IPS-15b (cell line): ENCODE data around the gene BRINP2.

Experiments
- H3K27me3 ChIP-seq: one replicate; pipeline ENCODE4 v1.6.1; 2013; ENCODE audit warnings: low read length; ENCODE audit not compliant: control insufficient read depth, insufficient read depth
- H3K36me3 ChIP-seq: one replicate; pipeline ENCODE4 v1.6.1; 2013; ENCODE audit warnings: low read length; ENCODE audit not compliant: control insufficient read depth, insufficient read depth
- H3K4me1 ChIP-seq: one replicate; pipeline ENCODE4 v1.6.1; 2013; ENCODE audit warnings: mild to moderate bottlenecking, low read length; ENCODE audit not compliant: control insufficient read depth, insufficient read depth
- H3K4me3 ChIP-seq: one replicate; pipeline ENCODE4 v1.5.1; 2013; ENCODE audit warnings: low read depth, low read length
- H3K9ac ChIP-seq: one replicate; pipeline ENCODE4 v1.6.1; 2013; ENCODE audit warnings: low read depth, mild to moderate bottlenecking, low read length
- H3K9me3 ChIP-seq: one replicate; pipeline ENCODE4 v1.6.1; 2013; ENCODE audit warnings: mild to moderate bottlenecking, low read length; ENCODE audit not compliant: control insufficient read depth, insufficient read depth

The BRINP2 gene, protein sequence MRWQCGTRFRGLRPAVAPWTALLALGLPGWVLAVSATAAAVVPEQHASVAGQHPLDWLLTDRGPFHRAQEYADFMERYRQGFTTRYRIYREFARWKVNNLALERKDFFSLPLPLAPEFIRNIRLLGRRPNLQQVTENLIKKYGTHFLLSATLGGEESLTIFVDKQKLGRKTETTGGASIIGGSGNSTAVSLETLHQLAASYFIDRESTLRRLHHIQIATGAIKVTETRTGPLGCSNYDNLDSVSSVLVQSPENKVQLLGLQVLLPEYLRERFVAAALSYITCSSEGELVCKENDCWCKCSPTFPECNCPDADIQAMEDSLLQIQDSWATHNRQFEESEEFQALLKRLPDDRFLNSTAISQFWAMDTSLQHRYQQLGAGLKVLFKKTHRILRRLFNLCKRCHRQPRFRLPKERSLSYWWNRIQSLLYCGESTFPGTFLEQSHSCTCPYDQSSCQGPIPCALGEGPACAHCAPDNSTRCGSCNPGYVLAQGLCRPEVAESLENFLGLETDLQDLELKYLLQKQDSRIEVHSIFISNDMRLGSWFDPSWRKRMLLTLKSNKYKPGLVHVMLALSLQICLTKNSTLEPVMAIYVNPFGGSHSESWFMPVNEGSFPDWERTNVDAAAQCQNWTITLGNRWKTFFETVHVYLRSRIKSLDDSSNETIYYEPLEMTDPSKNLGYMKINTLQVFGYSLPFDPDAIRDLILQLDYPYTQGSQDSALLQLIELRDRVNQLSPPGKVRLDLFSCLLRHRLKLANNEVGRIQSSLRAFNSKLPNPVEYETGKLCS

DNA sequence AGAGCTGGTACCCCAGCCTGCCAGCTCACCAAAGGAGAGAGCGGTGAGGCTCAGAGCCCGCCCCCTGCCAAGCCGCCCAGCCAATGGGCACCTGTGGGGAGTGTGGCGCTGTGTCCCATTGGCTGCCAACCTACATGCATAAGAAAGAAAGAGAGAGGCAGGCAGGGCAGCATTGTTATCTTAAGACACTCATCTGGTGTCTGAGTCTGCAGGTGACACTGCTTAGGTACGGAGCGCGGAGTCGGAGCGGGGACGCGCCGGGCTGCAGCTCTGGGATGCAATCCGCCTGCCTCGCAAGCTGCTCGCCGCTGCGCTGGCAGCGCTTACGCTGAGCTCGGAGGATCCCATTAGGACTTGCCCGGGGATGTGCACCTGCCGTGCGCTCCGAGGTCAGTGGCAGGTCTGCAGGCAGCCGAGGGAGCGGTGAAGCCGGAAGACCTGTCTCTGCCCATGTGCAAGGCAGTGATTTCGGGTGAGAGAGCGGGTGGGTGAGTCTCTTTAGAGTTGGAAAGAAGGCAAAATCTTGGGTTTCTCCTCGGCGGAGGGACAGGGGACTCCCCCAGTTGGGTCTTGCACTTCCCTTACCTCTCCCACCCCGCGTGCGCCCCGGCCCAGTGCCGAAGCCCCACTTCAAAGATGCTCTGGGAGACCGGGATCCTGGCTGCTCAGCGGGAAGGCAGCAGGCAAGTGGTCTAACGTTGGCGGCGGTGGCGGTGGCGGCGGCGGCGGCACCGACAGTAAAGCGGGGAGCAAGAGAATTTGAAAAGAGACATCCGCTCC, at the start of gene BRINP2:
Gene BRINP2 (plus strand): TSS at position 203 of the 780 bp plus-strand sequence. CDS start 58,919 bp downstream, outside the sequence.
- Histone ChIP-seq H3K27me3 (peaks cover 97% of the 10 kb centered on the region), H3K4me3 (peak within 1 kb of the TSS; percentile 82), H3K9ac (no peak within 1 kb of the TSS), H3K36me3 (no peaks in the 10 kb centered on the region), H3K9me3 (no peaks in the 10 kb centered on the region), H3K4me1 (no peaks in the 10 kb centered on the region)

DNA sequence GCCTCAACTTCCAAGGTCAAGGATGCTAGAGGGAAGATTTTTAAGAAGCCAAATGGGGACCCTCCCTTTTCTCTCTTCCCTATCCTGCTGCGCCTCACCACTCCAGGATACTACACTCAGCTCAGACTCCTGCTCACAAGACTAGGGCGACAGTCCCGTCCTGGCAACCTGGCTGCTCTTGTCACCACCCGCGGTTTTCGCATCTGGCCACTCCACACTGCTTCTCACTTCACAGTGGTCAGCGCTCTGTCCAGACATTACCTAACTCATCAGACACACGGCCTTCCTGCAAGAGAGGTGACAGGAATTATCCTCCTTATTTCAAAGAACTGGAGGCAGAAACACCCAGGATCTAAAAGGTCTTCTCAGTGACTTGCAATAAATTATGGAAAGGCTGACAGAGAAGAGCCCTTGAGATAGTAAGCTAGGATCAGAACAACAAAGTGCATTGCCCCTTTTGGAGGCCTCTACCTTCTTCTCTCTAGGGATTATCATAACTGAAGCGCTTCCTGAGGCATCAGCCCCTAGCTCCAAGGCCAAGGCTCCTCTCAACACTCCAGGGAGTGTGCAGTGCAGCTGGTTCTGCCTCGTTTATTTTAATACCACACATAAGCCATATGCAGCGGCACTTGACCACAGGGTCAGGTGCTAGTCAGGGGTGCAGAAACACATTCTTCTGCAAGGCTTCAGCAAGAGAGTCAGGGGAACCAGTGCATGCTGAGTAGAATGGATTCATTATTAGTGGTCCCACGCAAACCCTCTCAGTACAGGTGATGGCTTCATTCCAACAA, 48.1 kb upstream of the BRINP2 start:
- H3K9ac ChIP-seq = no peak overlapping the region
- no peaks in the 10 kb centered on the region for H3K9me3 ChIP-seq
- H3K4me1 ChIP-seq = no peaks in the 10 kb centered on the region
- H3K27me3 ChIP-seq = no peaks in the 10 kb centered on the region
- no peaks in the 10 kb centered on the region for H3K36me3 ChIP-seq
- H3K4me3 ChIP-seq = no peak overlapping the region

DNA sequence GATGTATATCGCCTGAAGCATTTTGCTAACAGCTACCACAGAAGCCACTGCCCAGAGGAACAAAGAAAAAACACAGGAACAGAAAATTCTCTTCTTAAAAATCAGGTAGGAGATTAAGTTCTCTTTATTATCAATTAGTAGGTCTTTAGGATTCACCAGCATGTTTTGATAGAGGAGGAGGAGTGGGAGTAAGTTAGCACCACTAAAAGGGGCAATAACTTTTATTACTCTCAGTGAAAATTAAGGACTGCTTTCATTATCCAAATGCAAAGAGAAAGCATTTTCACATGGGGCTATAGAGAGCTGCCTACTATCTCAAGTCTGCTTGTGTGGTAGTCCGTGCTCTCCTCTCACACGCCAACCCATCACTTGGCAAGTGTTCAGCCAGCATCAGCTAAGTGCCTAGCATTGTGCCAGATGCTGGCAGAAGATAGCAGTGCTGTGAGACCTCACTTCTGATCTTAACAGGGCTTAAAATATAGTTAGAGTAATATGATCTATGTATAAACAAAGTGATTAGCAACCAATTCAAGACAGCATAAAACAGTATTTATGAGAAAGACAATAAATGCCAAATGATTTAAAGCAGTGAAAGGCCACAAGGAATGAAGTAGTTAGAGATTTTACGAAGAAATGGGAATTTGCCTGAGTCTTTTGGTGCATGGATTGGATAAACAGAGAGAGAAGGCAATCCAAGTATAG, 46.0 kb upstream of the BRINP2 start:
- Histone ChIP-seq H3K36me3 (no peaks in the 10 kb centered on the region), H3K4me1 (no peaks in the 10 kb centered on the region), H3K9me3 (no peaks in the 10 kb centered on the region), H3K9ac (no peak overlapping the region), H3K4me3 (no peak overlapping the region), H3K27me3 (no peaks in the 10 kb centered on the region)

DNA sequence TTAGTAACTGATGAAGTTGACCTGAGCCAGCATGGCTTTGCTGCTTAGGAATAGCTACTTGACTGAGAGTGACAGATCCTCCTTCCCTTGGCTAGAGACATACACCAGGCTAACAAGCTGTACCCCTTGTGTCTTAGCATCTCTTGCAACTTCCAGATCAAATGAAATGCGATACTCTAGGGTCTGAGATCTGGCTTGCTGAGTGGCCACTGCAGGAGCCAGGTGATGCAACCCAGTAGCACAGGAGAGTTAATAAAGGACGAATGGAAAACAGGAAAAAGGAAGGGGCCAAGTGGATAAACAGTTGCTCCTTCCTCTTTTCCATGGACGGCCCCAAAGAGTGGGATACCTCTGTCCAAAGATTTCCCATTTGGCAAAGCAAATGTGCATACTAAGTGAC, 44.5 kb upstream of the BRINP2 start:
- no peaks in the 10 kb centered on the region for H3K9me3 ChIP-seq
- no peak overlapping the region for H3K9ac ChIP-seq
- no peak overlapping the region for H3K4me3 ChIP-seq
- no peaks in the 10 kb centered on the region for H3K36me3 ChIP-seq
- no peaks in the 10 kb centered on the region for H3K27me3 ChIP-seq
- H3K4me1 ChIP-seq = no peaks in the 10 kb centered on the region

DNA sequence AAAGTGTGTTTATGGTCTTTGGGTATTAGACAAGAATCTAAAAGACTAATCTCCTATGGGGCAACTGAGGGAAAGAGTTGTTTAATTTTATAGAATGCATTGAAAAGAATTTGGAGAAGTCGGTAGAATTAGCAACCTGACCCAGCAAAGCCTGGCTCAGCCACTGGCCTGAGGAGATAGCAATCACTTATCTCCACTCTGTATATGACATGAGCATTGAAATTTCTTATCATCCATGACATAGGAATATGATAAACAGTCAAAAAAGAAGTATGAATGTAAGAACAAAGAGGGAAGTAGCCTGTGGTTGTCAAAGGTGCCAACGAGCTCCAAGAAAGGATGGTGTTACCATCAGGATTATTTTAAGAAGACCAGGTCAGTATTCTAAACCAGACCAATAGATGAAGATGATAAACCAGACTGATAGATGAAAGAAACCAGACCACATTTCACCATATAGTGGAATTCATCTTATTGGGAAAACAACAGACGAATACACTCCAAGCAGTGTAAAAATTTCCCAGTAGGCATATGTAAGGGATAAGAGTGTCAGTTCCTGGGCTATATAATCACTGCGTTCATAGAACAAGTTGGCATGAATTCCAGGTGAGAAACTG, 42.0 kb upstream of the BRINP2 start:
- Histone ChIP-seq H3K4me3 (no peak overlapping the region), H3K27me3 (no peaks in the 10 kb centered on the region), H3K36me3 (no peaks in the 10 kb centered on the region), H3K4me1 (peaks cover 4% of the 10 kb centered on the region), H3K9me3 (no peaks in the 10 kb centered on the region), H3K9ac (no peak overlapping the region)

DNA sequence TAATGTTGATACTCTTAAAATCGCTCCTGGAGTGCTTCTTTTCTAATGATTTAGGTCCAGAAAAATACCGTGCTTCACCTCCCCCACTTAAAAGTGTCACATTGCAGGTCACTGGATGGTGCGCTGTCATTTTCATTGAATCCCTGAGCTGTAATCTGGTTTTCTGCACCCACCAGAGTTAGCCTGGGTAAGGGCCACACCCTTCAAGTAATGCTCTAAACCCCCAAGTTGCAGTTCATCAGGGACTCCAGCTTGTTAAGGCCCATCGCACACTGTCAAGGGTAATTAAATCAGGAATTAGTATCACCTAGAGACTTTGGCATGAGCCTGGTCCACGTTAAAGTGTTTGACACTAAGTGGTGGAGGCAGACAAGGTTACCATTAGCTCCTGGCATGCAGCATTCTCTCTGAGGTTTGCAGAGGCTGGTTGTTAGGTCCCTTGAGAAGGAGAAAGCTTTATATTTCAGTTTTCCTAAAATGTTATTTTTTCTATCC, 40.3 kb upstream of the BRINP2 start:
- no peak overlapping the region for H3K4me3 ChIP-seq
- H3K36me3 ChIP-seq = no peaks in the 10 kb centered on the region
- no peaks in the 10 kb centered on the region for H3K27me3 ChIP-seq
- peaks cover 4% of the 10 kb centered on the region for H3K4me1 ChIP-seq
- no peak overlapping the region for H3K9ac ChIP-seq
- H3K9me3 ChIP-seq = no peaks in the 10 kb centered on the region

DNA sequence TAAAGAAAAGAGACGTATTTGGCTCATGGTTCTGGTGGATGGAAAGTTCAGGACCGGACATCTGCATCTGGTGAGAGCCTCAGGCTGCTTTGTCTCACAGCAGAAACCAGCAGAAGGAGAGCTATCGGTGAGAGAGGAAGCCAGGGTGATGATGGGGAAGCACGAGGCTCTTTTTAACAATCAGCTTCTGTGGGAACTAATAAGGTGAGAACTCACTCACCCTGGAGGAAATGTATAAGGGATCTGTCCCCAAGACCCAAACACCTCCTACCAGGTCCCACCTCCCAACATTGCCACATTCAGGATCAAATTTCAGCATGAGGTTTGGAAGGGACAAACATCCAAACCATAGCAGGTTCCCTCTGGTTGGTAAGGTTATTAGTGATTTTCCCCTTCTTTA, 39.0 kb upstream of the BRINP2 start:
- no peaks in the 10 kb centered on the region for H3K9me3 ChIP-seq
- H3K4me3 ChIP-seq = no peak overlapping the region
- H3K27me3 ChIP-seq = no peaks in the 10 kb centered on the region
- no peak overlapping the region for H3K9ac ChIP-seq
- peaks cover 4% of the 10 kb centered on the region for H3K4me1 ChIP-seq
- H3K36me3 ChIP-seq = no peaks in the 10 kb centered on the region

DNA sequence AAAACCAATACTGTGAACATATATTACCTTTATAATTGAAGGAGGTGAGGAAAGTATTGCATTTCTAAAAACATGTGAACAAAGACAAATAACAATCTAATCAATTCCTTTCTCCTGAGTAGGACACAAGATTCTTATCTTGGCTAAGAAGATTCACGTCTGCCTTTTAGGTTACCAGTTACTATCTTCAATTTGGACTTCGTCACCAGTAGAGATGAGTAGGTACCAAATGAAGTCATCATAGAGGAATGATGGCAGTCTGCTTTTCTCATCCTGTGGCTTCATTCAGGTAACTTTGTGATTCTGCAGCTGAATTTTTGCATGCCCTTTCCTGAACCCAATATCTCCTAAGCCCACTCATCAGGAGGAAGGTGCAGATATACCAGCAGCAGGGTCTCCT, 38.6 kb upstream of the BRINP2 start:
- no peaks in the 10 kb centered on the region for H3K36me3 ChIP-seq
- no peaks in the 10 kb centered on the region for H3K27me3 ChIP-seq
- H3K9ac ChIP-seq = no peak overlapping the region
- H3K9me3 ChIP-seq = no peaks in the 10 kb centered on the region
- peaks cover 4% of the 10 kb centered on the region for H3K4me1 ChIP-seq
- H3K4me3 ChIP-seq = no peak overlapping the region

DNA sequence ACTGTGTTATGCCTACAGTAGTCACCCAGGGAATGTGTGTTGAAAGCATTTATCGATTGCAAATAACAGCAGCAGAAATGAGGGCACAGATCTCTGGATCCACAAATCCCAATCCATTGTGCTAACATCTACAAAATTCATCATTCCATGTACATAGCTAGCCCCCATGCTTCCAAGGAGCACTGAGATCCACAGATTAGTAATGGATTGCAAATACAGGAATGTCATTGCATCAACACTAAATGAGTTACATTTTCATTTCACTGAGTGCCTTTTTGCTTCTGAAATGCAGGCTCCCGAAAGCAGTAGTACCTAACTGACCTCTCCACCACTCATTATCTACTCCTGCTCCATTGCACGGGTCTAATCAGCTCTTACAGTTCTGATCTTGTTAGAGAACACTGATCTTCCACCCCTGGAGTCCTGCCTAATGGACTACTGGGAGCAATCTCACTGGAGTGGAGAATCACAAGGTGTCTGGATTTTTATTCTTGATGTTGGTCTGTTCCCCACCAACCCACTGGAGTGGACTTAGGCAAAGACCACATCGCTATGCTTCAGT, 36.7 kb upstream of the BRINP2 start:
- Histone ChIP-seq H3K9ac (no peak overlapping the region), H3K9me3 (no peaks in the 10 kb centered on the region), H3K4me3 (no peak overlapping the region), H3K27me3 (no peaks in the 10 kb centered on the region), H3K36me3 (no peaks in the 10 kb centered on the region), H3K4me1 (peaks cover 4% of the 10 kb centered on the region)

DNA sequence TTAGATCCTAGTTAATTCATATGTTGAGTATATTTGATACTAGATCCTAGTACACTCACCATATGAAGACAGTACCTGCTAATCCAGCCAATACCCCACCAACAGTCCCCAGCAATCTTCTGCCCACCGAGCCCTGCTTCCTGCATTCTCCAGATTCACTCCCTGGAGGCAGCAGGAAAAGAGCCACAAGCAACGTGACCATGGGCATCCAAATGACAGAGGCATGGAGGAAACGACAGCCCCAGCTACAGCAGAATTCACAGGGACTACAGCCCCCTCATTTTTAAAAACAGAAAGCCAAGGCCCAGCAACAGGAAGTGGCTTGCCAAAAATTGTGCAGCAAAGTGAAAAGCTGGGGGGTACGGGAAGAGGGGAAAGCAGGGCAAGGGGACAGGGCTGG, 35.5 kb upstream of the BRINP2 start:
- Histone ChIP-seq H3K36me3 (no peaks in the 10 kb centered on the region), H3K9me3 (no peaks in the 10 kb centered on the region), H3K27me3 (no peaks in the 10 kb centered on the region), H3K4me1 (peaks cover 4% of the 10 kb centered on the region), H3K4me3 (no peak overlapping the region), H3K9ac (no peak overlapping the region)
